Spleen (tissue), 11 donors: Measurements from ENCODE around the gene MEFV. TPM values are rescaled to one million over a fixed set of nuclear protein-coding genes. Genes with fewer than 3 reads are reported as not detected.

Experiments
- DNase-seq: peaks from one replicate; pipeline ENCODE4 v3.0.0-alpha.2; 2020
- H3K27ac ChIP-seq, 8 donors: fragments of 200-600 bp; sonication (generic) in 7 of 8; 1 replicate in 4 of 8; 2 replicates in 4 of 8; pipeline versions ENCODE4 v1.5.0 to v1.8.0; 2016 to 2021; ENCODE audit warnings: inconsistent platforms in 4 of 8, mild to moderate bottlenecking in 4 of 8, moderate library complexity in 1 of 8
- H3K27me3 ChIP-seq, 7 donors: fragments of 200-600 bp; sonication (generic) in 6 of 7; replicated peaks in 1 of 7; 1 replicate in 4 of 7; 2 replicates in 3 of 7; pipeline versions ENCODE4 v1.5.0 to v1.8.0; 2016 to 2021; ENCODE audit warnings: inconsistent platforms in 3 of 7, mild to moderate bottlenecking in 1 of 7
- H3K36me3 ChIP-seq, 6 donors: fragments of 200-600 bp; sonication (generic) in 5 of 6; 1 replicate in 4 of 6; 2 replicates in 2 of 6; pipeline versions ENCODE4 v1.5.0 to v1.8.0; 2016 to 2021; ENCODE audit warnings: inconsistent platforms in 2 of 6
- H3K4me1 ChIP-seq, 6 donors: fragments of 200-600 bp; sonication (generic) in 5 of 6; 1 replicate in 3 of 6; 2 replicates in 3 of 6; pipeline versions ENCODE4 v1.5.0 to v1.8.0; 2016 to 2021; ENCODE audit warnings: inconsistent platforms in 3 of 6
- H3K4me3 ChIP-seq, 8 donors: fragments of 200-600 bp; sonication (generic) in 7 of 8; 1 replicate in 4 of 8; 2 replicates in 4 of 8; pipeline versions ENCODE4 v1.5.0 to v1.8.0; 2016 to 2021; ENCODE audit warnings: inconsistent platforms in 4 of 8, mild to moderate bottlenecking in 4 of 8, moderate library complexity in 2 of 8
- H3K9me3 ChIP-seq, 8 donors: fragments of 200-600 bp; sonication (generic) in 7 of 8; 1 replicate in 4 of 8; 2 replicates in 4 of 8; pipeline versions ENCODE4 v1.5.0 to v1.8.0; 2016 to 2021; ENCODE audit warnings: inconsistent platforms in 4 of 8
- CTCF ChIP-seq, 11 experiments: fragments of 200-600 bp in 7 of 11; fragments of 450-650 bp in 4 of 11; sonication (generic) in 4 of 11; IDR thresholded peaks in 8 of 11; conservative IDR thresholded peaks in 3 of 11; 1 replicate in 7 of 11; 2 replicates in 4 of 11; pipeline versions ENCODE4 v1.4.0 to v1.8.0; 2016 to 2021; ENCODE audit warnings: antibody characterized with exemption in 11 of 11, inconsistent platforms in 4 of 11, mild to moderate bottlenecking in 1 of 11
- POLR2A ChIP-seq, 3 donors: fragments of 450-650 bp; IDR thresholded peaks; one replicate each; pipeline ENCODE4 v1.5.1; 2017; ENCODE audit warnings: antibody characterized with exemption in 3 of 3, mild to moderate bottlenecking in 1 of 3
- POLR2AphosphoS5 ChIP-seq, 3 donors: sonication (generic); formaldehyde crosslinking; IDR thresholded peaks; one replicate each; pipeline ENCODE4 v1.5.1; 2017; ENCODE audit warnings: antibody characterized with exemption in 3 of 3
- WGBS, 5 donors: extraction: QIAGEN DNeasy Blood & Tissue Kit in 3 of 5; methylation state at CpG; one replicate each; pipeline versions ENCODE4 v1.1.5 to v1.1.7; 2013 to 2018; 5-methylcytosine and 5-hydroxymethylcytosine counted together
- intact Hi-C: fragments of 100-400 bp; cut with DNase I; formaldehyde crosslinking; loops from one replicate; pipeline ENCODE4 v1.15.0; 2023; ENCODE audit warnings: low total_unique reads
- polyA plus RNA-seq, 3 donors: library from polyadenylated mRNA; stranded (reverse); fragments of 200-250 nt; gene quantifications; one replicate each; pipeline ENCODE4 v1.2.1, GENCODE V29; 2013
- total RNA-seq, 7 donors: library from RNA; depleted of rRNA in 3 of 7; stranded (reverse); fragments of >200 nt in 3 of 7; fragmentation: NEBNext Ultra II Directional in 4 of 7; extraction: Animal tissue kit (Norgen Biotek cat#: 25700) in 4 of 7; gene quantifications; one replicate each; pipeline versions ENCODE4 v1.1.0 to v1.2.1, GENCODE V29; 2016 to 2021
- donor health status: healthy with polysubstance abuse.
- donor health status: DM: no; HTN: no; CAD: no; lungs with moderate emphysema.
- donor health status: DM: no; HTN: no; CAD: no.
- donor health status: Bipolar disorder and iron deficiency.
- donor health status: healthy.
- donor health status: DM: no; HTN: no; CAD: no.
- donor health status: DM: yes; HTN: yes; CAD: no.

The MEFV gene
- total and polyA plus RNA-seq, 10 donors: 0.39 to 61.1 (median 19.6) TPM

- Histone ChIP-seq H3K4me1 (no peaks in the 10 kb centered on the region), H3K9me3 (peaks cover 12 to 100% (median 100%) of the 10 kb centered on the region in 8 donors), H3K27me3 (no peaks in the 10 kb centered on the region), H3K36me3 (peaks cover 2 to 81% (median 41%) of the 10 kb centered on the region in 6 donors), H3K27ac (no peak overlapping the region), H3K4me3 (no peak overlapping the region)
- intact Hi-C loops: no loop called here
- no peak for DNase-seq
- WGBS, 5 donors: 78 to 87% (median 79%) methylated on average over 13 of the region's 13 CpGs
- TF ChIP-seq POLR2A (IDR thresholded peaks at IDR 0.05) (no peak), CTCF (IDR thresholded peaks at IDR 0.05 in 8 of 11, conservative IDR thresholded peaks at IDR 0.05 in 3 of 11) (no peak), POLR2AphosphoS5 (IDR thresholded peaks at IDR 0.05) (no peak)
Measured at GRCh38 chr16:3295783-3296182, 39.4 kb upstream of the MEFV start.

- 40 to 72% (median 56%) methylated on average over 27 to 45 of the region's 45 CpGs for WGBS, 5 donors
- H3K9me3 ChIP-seq: peaks cover 18 to 100% (median 100%) of the 10 kb centered on the region in 8 donors
- DNase-seq: no peak
- H3K27me3 ChIP-seq: no peaks in the 10 kb centered on the region
- intact Hi-C loops: no loop called here
- no peak overlapping the region for H3K4me3 ChIP-seq
- peaks cover 6 to 81% (median 43%) of the 10 kb centered on the region in 6 donors for H3K36me3 ChIP-seq
- H3K27ac ChIP-seq: no peak overlapping the region
- TF ChIP-seq POLR2A (IDR thresholded peaks at IDR 0.05) (no peak), POLR2AphosphoS5 (IDR thresholded peaks at IDR 0.05) (peak in 1 of 3 donors; percentile 45)
- H3K4me1 ChIP-seq: no peaks in the 10 kb centered on the region
Measured at GRCh38 chr16:3295209-3295608, 38.8 kb upstream of the MEFV start.

GRCh38 chr16:3292604-3293003 lies 36.2 kb upstream of the MEFV start:
- DNase-seq: no peak
- peaks cover 23 to 95% (median 57%) of the 10 kb centered on the region in 6 donors for H3K36me3 ChIP-seq
- H3K4me3 ChIP-seq: no peak overlapping the region
- 96 to 98% (median 98%) methylated on average over 3 of the region's 3 CpGs for WGBS, 5 donors
- TF ChIP-seq CTCF (IDR thresholded peaks at IDR 0.05 in 8 of 11, conservative IDR thresholded peaks at IDR 0.05 in 3 of 11) (no peak), POLR2AphosphoS5 (IDR thresholded peaks at IDR 0.05) (no peak), POLR2A (IDR thresholded peaks at IDR 0.05) (no peak)
- H3K9me3 ChIP-seq: peaks cover 21 to 100% (median 100%) of the 10 kb centered on the region in 8 donors
- H3K27ac ChIP-seq: no peak overlapping the region
- intact Hi-C loops: no loop called here
- no peaks in the 10 kb centered on the region for H3K27me3 ChIP-seq
- H3K4me1 ChIP-seq: no peaks in the 10 kb centered on the region

GRCh38 chr16:3289998-3290673 lies 33.7 kb upstream of the MEFV start:
- peaks cover 20 to 100% (median 96%) of the 10 kb centered on the region in 8 donors for H3K9me3 ChIP-seq

More at GRCh38 chr16:3289998-3290673, 33.7 kb upstream of the MEFV start:
- no peak for DNase-seq
- intact Hi-C loops: loop anchor here (10.0 kb wide), 1 partner anchor 215 kb away; the partner anchor contains the start of gene CLUAP1
- WGBS, 5 donors: 95 to 98% (median 98%) methylated on average over 16 of the region's 16 CpGs
- Histone ChIP-seq H3K4me3 (peak overlapping the region in 1 of 8 donors; percentile 31), H3K27me3 (no peaks in the 10 kb centered on the region), H3K4me1 (peaks cover 5 to 14% (median 10%) of the 10 kb centered on the region in 6 donors), H3K36me3 (peaks cover 23 to 99% (median 81%) of the 10 kb centered on the region in 6 donors), H3K27ac (no peak overlapping the region)
- TF ChIP-seq CTCF (IDR thresholded peaks at IDR 0.05 in 8 of 11, conservative IDR thresholded peaks at IDR 0.05 in 3 of 11) (no peak), POLR2A (IDR thresholded peaks at IDR 0.05) (no peak), POLR2AphosphoS5 (IDR thresholded peaks at IDR 0.05) (no peak)
